Transverse colon (tissue), 4 donors: Measurements from ENCODE around the gene OR4B1. TPM values are rescaled to one million over a fixed set of nuclear protein-coding genes. Genes with fewer than 3 reads are reported as not detected.

Source experiments
- total RNA-seq, 4 donors: library from RNA; depleted of rRNA; stranded (reverse); fragments of >200 nt; gene quantifications; one replicate each; pipeline ENCODE4 v1.1.0, GENCODE V29; 2016

OR4B1 gene
- total RNA-seq, 4 donors from 2014 or later: not detected

Other genes with a start within 250 kb of the OR4B1 start
- gene PTPRJ, start 236.3 kb upstream of the OR4B1 start, total RNA-seq: 10 to 100 TPM; 25.3 to 40.8 (median 31.7) TPM
- not detected for gene OR4X2, start 28.3 kb downstream of the OR4B1 start, total RNA-seq
- gene OR4X1, start 47.1 kb downstream of the OR4B1 start, total RNA-seq: not detected
- gene OR4S1, start 89.4 kb downstream of the OR4B1 start, total RNA-seq: not detected
- not detected for gene OR4C3, start 108.1 kb downstream of the OR4B1 start, total RNA-seq
- gene OR4C5, start 149.7 kb downstream of the OR4B1 start, total RNA-seq: not detected